Measurements from ENCODE around the gene KDM8.

The KDM8 gene

DNA sequence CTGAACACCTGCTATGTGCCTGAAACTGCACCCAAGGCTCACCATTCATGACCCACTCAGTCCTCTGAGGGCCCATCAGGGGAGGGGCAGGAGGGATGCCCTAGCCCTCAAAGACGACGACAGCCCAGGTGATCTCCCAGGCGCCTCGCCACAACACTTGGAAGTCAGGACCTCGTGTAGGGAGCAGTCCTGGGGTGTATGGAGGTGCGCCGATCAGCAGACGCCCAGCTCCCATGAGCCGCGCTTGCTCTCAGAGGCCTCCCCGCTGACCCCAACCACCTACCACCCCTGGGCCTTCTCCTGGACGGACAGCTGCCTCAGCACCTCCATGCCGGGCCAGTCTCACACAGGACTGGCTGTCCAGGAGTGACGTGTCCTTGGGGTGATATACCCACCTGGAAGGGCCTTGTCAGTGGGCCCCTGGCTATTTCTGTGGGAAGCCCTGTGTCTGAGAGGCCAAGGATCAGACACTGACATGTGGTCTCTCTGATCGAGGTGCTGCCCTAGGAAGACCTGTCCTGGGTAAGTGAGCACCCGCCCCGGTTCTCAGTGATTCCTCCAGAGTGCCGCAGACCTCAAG is 26.7 kb downstream of the KDM8 start:
- no peak for DNase-seq (ENCODE audit: low read depth in 2 of 2)

- DNase-seq (ENCODE audit: low read depth in 2 of 2): no peak
These were observed 27.3 kb downstream of the KDM8 start for GRCh38 chr16:27230562-27231001.

DNA sequence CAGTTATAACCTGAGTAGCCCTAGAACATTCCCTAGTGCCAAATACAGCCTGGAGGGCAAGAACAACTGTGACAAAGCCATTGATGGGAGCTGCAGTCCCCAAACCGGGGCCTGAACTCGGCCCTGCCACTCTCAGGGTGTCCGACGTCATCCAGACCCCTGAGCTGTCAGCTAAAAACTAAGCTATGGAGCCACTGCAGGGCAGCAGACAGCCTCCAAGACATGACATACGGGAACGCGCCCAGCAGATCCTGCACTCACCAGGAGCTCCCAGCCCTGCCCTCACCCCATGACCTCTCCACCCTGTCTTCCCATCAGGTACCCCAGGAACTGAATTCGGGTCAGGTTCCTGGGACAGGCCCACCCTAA is 28.4 kb downstream of the KDM8 start:
- DNase-seq (ENCODE audit: low read depth in 2 of 2): no peak

- DNase-seq (ENCODE audit: low read depth in 2 of 2): no peak
These were observed 29.0 kb downstream of the KDM8 start for GRCh38 chr16:27232061-27232900.

DNA sequence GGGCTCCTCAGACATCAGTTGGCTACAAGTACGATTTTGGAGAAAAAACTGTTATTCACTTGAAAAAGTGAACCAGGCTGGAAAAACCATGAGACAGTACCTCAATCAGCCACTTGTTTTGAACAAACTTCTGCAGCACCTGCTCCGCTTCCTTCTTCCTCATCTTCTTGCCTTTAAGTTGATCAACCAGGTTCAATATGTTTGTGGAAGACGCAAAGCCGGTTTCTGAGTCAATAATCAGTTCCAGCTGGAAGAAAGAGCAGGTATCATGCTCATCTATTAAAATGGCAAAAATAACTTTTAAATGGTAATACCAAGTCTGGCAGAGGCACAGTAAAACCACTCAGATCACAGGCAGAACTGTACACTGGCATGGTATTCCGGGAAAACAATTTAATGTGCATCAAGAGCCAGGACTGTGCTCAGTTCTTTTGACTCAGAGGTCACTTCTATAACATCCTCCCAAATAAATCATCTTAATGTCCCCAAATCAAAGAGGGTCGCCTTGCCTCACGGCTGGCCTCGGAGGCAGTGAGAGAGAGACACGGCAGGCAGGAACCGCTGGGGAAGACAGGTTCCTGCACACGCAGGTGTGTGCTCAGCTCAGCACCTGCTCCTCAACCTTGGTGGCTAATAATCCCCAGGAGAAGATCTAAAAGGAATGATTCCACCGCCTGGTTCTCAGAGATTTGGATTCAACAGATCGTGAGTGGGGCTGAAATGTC is 29.7 kb downstream of the KDM8 start:
- no peak for DNase-seq (ENCODE audit: low read depth in 2 of 2)

- no peak for DNase-seq (ENCODE audit: low read depth in 2 of 2)
These were observed 30.4 kb downstream of the KDM8 start for GRCh38 chr16:27233731-27234130.

GRCh38 chr16:27234171-27234570 is 30.8 kb downstream of the KDM8 start:
- DNase-seq (ENCODE audit: low read depth in 2 of 2): no peak

- no peak for DNase-seq (ENCODE audit: low read depth in 2 of 2)
These were observed 31.3 kb downstream of the KDM8 start for GRCh38 chr16:27234603-27235002.

- DNase-seq (ENCODE audit: low read depth in 2 of 2): peak; percentile 72 to 74
These were observed 32.0 kb downstream of the KDM8 start for GRCh38 chr16:27235055-27235937.

DNA sequence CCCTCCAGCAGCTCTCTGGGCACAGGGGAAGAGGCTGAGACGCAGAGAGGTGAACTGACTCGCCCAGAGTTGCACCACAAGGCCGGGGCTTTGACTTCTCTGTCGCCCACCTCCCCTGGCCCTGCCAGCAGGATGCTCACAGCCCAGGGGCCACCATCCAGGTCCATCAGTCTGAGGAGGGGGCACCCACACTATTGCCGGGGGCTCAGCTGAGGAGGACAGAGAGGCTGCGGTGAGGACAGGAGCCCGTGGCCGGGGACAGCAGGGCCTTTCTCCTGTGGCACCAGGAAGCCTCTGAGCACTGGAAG is 32.6 kb downstream of the KDM8 start:
- DNase-seq (ENCODE audit: low read depth in 2 of 2): no peak

- DNase-seq (ENCODE audit: low read depth in 2 of 2): no peak
These were observed 33.4 kb downstream of the KDM8 start for GRCh38 chr16:27236635-27237218.

GRCh38 chr16:27237219-27238015 is 34.1 kb downstream of the KDM8 start:
- DNase-seq (ENCODE audit: low read depth in 2 of 2): no peak

GRCh38 chr16:27238016-27238587 is 34.8 kb downstream of the KDM8 start:
- no peak for DNase-seq (ENCODE audit: low read depth in 2 of 2)

DNA sequence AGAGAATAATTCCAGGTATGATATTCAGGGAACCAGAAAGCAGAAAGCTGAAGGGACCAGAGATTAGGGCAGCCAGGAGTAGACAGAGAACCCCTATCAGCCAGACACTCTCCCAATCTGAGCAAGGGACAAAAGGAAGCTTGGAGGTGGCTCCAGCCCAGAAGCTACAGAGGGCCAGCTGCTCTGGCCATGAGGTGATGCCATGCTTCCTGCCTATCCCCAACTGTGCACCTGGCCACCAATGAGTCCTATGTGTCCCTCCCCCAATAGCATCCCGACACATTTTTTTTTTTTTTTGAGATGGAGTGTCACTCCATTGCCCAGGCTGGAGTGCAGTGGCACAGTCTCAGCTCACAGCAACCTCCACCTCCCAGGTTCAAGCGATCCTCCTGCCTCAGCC is 35.3 kb downstream of the KDM8 start:
- DNase-seq (ENCODE audit: low read depth in 2 of 2): no peak

DNA sequence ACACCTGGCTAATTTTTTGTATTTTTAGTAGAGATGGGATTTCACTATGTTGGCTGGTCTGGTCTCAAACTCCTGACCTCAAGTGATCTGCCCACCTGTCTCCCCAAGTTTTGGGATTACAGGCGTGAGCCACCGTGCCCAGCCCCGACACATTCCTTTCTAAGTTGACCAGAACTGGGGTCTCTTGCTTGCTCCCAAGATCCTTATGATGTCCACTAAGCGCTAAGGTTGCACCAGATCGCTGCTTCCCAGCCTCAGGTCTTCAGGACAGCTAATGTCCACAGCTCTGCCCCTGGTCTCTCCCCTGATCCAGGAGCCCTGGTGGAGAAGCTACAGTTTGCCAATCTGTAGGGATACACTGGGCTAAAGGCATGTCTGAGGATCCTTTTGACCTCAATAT is 35.7 kb downstream of the KDM8 start:
- no peak for DNase-seq (ENCODE audit: low read depth in 2 of 2)

DNA sequence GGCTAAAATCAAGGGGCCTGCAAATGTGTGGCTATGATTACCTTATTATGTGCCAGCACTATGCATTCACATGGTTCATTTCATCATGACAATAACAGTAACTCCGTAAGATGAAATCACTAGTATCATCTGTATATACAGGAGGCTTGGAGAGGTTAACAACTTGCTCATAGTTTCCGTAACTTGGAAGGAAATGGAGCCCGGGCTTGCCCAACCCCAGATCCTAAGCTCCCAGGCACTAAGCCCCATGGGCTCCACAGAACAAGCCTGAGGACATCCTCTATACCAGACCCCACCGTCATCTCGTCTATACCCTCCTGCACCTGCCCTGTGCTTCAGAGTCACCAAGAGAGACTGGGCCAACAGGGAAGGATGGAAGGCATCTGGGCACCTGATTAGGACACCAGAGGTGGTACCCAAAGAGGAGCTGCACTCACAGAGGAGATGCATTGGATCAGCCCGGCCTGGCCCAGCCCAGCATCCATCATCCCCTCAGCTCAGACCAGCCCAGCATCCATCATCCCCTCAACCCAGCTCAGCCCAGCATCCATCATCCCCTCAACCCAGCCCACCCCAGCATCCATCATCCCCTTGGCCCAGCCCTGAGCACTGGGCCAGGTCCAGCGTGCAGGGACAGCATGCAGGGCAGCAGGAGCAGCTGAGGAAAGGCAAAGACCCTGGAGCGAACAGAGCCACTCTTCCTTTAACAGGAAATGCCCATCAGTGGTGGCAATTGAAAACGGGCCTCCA is 36.8 kb downstream of the KDM8 start:
- DNase-seq (ENCODE audit: low read depth in 2 of 2): no peak

DNA sequence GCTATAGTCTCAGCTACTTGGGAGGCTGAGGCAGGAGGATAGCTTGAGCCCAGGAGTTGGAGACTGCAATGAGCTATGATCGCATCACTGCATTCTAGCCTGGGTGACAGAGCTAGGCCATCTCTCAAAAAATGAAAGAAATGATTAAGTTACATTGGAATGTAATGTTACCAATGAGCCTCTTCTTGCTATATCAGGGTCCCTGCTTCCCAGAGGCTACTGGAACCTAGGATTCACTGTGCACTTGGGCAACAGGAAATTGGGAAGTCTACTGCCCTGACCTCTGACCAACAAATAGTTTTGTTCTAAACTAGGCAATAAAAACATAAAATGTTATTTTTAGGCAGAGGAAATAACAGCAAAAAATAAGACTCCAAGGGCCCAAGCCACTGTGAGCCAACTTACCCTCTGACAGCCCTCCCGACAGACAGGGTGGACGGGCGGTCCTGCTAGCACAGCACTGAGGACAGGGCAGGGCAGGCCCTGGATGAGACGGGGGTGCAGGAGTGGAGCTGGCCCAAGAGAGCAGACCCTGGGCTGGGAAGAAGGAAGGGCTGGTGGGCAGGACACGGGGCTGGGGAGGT is 37.7 kb downstream of the KDM8 start:
- no peak for DNase-seq (ENCODE audit: low read depth in 2 of 2)

DNA sequence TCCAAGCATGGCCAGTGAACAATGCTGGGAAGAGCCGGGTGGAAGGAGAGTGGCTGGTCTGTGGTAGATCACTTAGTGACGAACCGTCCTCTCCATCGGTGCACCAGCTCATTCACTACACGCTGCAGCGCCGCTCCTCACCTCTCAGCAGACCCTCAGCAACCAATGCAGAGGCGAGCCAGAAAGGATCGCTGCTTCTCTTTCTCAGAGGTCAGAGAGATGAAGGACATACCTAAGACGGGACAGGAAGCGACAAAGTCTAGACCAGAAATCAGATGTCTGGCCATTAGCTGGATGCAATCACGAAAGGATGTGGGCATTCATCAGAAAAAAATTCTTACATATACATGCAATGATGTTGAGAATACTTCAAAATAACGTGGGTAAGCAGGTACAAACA is 38.3 kb downstream of the KDM8 start:
- DNase-seq (ENCODE audit: low read depth in 2 of 2): no peak

DNA sequence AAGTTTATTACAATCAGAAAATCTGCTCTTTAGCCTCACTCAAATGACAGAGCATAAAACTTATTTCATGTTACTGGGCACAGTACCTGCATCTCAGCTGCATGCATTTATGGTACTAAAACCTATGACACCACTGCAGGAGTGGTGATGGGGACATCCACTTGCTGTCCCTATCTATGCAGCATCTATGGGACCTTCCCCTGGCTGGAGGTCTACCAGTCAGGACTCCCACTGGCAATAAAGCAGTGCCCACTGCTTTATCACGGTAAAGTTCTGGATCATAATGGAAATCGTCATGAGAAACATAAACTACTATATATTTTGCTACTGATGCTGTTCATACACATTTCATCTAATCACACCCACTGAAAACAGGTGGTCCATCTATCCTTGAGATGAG is 39.1 kb downstream of the KDM8 start:
- DNase-seq (ENCODE audit: low read depth in 2 of 2): no peak
